Nephron (organoid): ENCODE data around the gene GLI1.
"Not testable (repeated sequence)": the region's sequence is repeated elsewhere in the genome, so short reads cannot be mapped to it uniquely, and the experiment has no call there.

Experiments
- H3K27ac Mint-ChIP-seq, 3 experiments: 2 replicates each; pipeline ENCODE4 v1.8.0; 2020; ENCODE audit warnings: mixed read lengths in 3 of 3, mild to moderate bottlenecking in 2 of 3, moderate library complexity in 1 of 3
- H3K27me3 Mint-ChIP-seq: 2 replicates; pipeline ENCODE4 v1.8.0; 2021; ENCODE audit warnings: low read depth, mild to moderate bottlenecking, moderate library complexity, mixed read lengths
- H3K36me3 Mint-ChIP-seq: 2 replicates; pipeline ENCODE4 v1.8.0; 2020; ENCODE audit warnings: low read depth, mixed read lengths
- H3K4me1 Mint-ChIP-seq: 2 replicates; pipeline ENCODE4 v1.8.0; 2020; ENCODE audit warnings: mixed read lengths
- H3K4me3 Mint-ChIP-seq, 3 experiments: 2 replicates each; pipeline ENCODE4 v1.8.0; 2020; ENCODE audit warnings: mild to moderate bottlenecking in 3 of 3, mixed read lengths in 3 of 3, moderate library complexity in 2 of 3
- H3K9me3 Mint-ChIP-seq: 2 replicates; pipeline ENCODE4 v1.8.0; 2020; ENCODE audit warnings: mixed read lengths
- CTCF ChIP-seq, 3 experiments: fragments of 200-600 bp; sonication (generic); IDR thresholded peaks; one replicate each; pipeline ENCODE4 v1.5.0; 2021; ENCODE audit warnings: antibody characterized with exemption in 3 of 3; ENCODE audit not compliant: unreplicated experiment in 3 of 3

Gene GLI1

DNA sequence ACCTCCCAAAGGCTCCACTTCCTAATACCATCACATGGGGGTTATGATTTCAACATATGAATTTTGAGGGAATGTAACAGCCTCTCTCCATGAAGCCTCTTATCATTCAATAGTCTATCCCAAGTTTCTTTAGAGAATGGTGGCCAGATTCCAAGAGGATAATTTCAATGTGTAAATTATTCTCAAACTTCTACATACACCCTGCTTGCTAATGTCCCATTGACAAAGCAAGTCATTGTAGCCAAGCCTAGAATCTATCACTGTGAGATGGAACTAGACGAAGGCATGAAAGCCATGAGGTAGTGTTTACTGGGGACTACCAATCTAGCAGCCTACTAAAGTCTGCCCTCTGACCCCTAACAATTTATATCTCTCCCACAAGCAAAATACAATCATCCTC, 21.2 kb upstream of the GLI1 start:
- Mint-ChIP-seq H3K36me3 (no peaks in the 10 kb centered on the region), H3K27me3 (no peaks in the 10 kb centered on the region), H3K4me1 (peaks cover 14% of the 10 kb centered on the region), H3K4me3 (no peak overlapping the region), H3K9me3 (peaks cover 5% of the 10 kb centered on the region), H3K27ac (no peak overlapping the region)
- TF ChIP-seq CTCF (IDR thresholded peaks at IDR 0.05; ENCODE audit: unreplicated experiment in 3 of 3): no peak

DNA sequence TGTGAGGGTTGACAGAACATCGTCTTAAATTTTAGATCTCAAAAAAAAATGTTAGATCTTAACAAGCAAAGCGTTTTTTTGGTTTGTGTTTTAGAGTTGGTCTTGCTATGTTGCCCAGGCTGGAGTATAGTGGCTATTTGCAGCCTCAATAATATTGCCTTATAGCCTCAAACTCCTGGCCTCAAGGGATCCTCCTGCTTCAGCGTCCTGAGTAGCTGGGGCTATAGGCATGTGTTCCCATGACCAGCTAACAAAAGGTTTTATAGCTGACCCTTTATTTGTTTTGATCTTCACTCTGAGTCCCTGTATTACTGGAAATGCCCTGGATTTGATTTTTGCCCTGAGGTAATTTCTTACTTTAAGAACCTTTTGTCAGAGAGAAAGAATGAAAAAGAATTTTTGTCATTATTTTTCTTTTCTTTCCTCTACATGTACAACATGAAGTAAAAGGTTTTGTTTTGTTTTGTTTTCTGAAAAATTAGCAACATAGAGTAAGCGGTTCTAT, 19.8 kb upstream of the GLI1 start:
- no peak overlapping the region for H3K27ac Mint-ChIP-seq
- H3K27me3 Mint-ChIP-seq: no peaks in the 10 kb centered on the region
- no peaks in the 10 kb centered on the region for H3K36me3 Mint-ChIP-seq
- peaks cover 5% of the 10 kb centered on the region for H3K9me3 Mint-ChIP-seq
- peaks cover 7% of the 10 kb centered on the region for H3K4me1 Mint-ChIP-seq
- H3K4me3 Mint-ChIP-seq: no peak overlapping the region
- no peak for TF ChIP-seq CTCF (IDR thresholded peaks at IDR 0.05; ENCODE audit: unreplicated experiment in 3 of 3)

DNA sequence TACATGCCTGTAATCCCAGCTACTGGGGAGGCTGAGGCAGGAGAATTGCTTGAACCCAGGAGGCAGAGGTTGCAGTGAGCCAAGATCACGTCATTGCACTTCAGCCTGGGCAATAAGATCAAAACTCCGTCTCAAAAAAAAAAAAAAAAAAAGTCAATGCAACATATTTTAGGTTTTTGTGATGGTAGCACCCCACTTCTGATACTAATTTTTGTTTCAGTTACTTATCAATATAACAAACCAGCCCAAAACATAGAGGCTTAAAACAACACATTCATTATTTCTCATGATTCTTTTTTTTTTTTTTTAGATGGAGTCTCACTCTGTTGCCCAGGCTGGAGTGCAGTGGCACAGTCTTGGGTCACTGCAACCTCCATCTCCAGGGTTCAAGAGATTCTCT, 18.2 kb upstream of the GLI1 start:
- not testable (repeated sequence) for H3K27me3 Mint-ChIP-seq, H3K36me3 Mint-ChIP-seq, H3K4me3 Mint-ChIP-seq, H3K27ac Mint-ChIP-seq, H3K4me1 Mint-ChIP-seq, H3K9me3 Mint-ChIP-seq

DNA sequence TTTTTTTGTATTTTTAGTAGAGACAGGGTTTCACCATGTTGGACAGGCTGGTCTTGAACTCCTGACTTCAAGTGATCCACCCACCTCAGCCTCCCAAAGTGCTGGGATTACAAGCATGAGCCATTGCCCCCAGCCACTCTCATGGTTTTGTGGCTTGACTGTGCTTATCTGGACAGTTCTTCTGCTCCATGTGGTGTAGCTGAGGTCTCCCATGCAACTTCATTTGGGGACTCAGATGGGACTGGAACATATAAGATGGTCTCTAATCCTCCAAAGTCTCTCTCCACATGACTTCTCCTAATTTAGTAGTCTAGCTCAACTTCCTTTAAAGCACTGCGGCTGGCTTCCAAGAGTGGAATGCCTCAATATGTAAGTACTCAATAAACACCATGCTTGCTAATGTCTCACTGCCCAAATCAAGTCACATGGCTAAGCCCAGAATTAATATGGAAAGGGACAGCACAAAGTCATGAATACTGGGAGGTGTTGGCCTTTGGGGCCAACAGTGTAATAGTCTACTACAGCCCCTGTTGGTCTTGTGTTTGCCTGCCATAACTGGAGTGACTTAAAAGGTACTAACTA, 17.6 kb upstream of the GLI1 start:
- no peaks in the 10 kb centered on the region for H3K4me1 Mint-ChIP-seq
- TF ChIP-seq CTCF (IDR thresholded peaks at IDR 0.05; ENCODE audit: unreplicated experiment in 3 of 3): no peak
- no peak overlapping the region for H3K27ac Mint-ChIP-seq
- H3K9me3 Mint-ChIP-seq: peaks cover 5% of the 10 kb centered on the region
- no peak overlapping the region for H3K4me3 Mint-ChIP-seq
- no peaks in the 10 kb centered on the region for H3K27me3 Mint-ChIP-seq
- H3K36me3 Mint-ChIP-seq: no peaks in the 10 kb centered on the region

GRCh38 chr12:57444337-57444736, 15.2 kb upstream of the GLI1 start:
- H3K9me3 Mint-ChIP-seq, H3K4me3 Mint-ChIP-seq, H3K4me1 Mint-ChIP-seq, H3K27me3 Mint-ChIP-seq, H3K27ac Mint-ChIP-seq, H3K36me3 Mint-ChIP-seq: not testable (repeated sequence)

GRCh38 chr12:57444744-57445143, 14.8 kb upstream of the GLI1 start:
- TF ChIP-seq CTCF (IDR thresholded peaks at IDR 0.05; ENCODE audit: unreplicated experiment in 3 of 3): no peak

GRCh38 chr12:57446292-57446960, 13.2 kb upstream of the GLI1 start:
- H3K27ac Mint-ChIP-seq: no peak overlapping the region
- no peaks in the 10 kb centered on the region for H3K36me3 Mint-ChIP-seq
- peaks cover 3% of the 10 kb centered on the region for H3K9me3 Mint-ChIP-seq
- TF ChIP-seq CTCF (IDR thresholded peaks at IDR 0.05; ENCODE audit: unreplicated experiment in 3 of 3): no peak
- H3K4me1 Mint-ChIP-seq: peaks cover 1% of the 10 kb centered on the region
- H3K27me3 Mint-ChIP-seq: no peaks in the 10 kb centered on the region
- H3K4me3 Mint-ChIP-seq: no peak overlapping the region

More at GRCh38 chr12:57444744-57445143, 14.8 kb upstream of the GLI1 start:
- Mint-ChIP-seq H3K27me3 (no peaks in the 10 kb centered on the region), H3K27ac (no peak overlapping the region), H3K36me3 (no peaks in the 10 kb centered on the region), H3K4me1 (no peaks in the 10 kb centered on the region), H3K9me3 (peaks cover 5% of the 10 kb centered on the region), H3K4me3 (no peak overlapping the region)
